Retinal pigment epithelial cell (primary cell): Measurements from ENCODE around the gene TSHZ2.

Experiments used
- DNase-seq: peaks from one replicate; pipeline ENCODE4 v3.0.0-alpha.2; 2010; ENCODE audit warnings: low read depth
- H3K4me3 ChIP-seq: 2 replicates; pipeline ENCODE4 v1.5.1; 2011; ENCODE audit warnings: mild to moderate bottlenecking, low read length, control low read depth, moderate library complexity
- CTCF ChIP-seq: conservative IDR thresholded peaks from 2 replicates; pipeline ENCODE4 v1.5.1; 2011; ENCODE audit warnings: low read depth, low read length, control low read depth, inconsistent platforms

The TSHZ2 gene

GRCh38 chr20:53133628-53134027 is 161.5 kb downstream of the TSHZ2 start:
- no peak for DNase-seq
- no peak overlapping the region for H3K4me3 ChIP-seq
- no peak for TF ChIP-seq CTCF

- no peak overlapping the region for H3K4me3 ChIP-seq
- DNase-seq = no peak
- TF ChIP-seq CTCF = no peak
These were observed 164.3 kb downstream of the TSHZ2 start for GRCh38 chr20:53136473-53136872.

GRCh38 chr20:53138454-53139262 is 166.5 kb downstream of the TSHZ2 start:
- no peak overlapping the region for H3K4me3 ChIP-seq
- TF ChIP-seq CTCF = no peak
- DNase-seq = no peak

GRCh38 chr20:53141201-53142050 is 169.3 kb downstream of the TSHZ2 start:
- DNase-seq = no peak
- no peak for TF ChIP-seq CTCF
- no peak overlapping the region for H3K4me3 ChIP-seq

GRCh38 chr20:53142225-53143127 is 170.3 kb downstream of the TSHZ2 start:
- TF ChIP-seq CTCF = no peak
- no peak overlapping the region for H3K4me3 ChIP-seq
- peak; percentile 100 for DNase-seq

- H3K4me3 ChIP-seq = no peak overlapping the region
- TF ChIP-seq CTCF = no peak
- DNase-seq = no peak
These were observed 174.2 kb downstream of the TSHZ2 start for GRCh38 chr20:53146201-53146891.
